ENCODE data around the gene BMP7.

Gene BMP7

GRCh38 chr20:57266291-57267157 lies at the start of gene BMP7:
Gene BMP7 (minus strand): TSS chr20:57266641. CDS start chr20:57266122, 519 bp downstream.
- DNase-seq = no peak

- no peak for DNase-seq
Observed at GRCh38 chr20:57315976-57316480, 49.6 kb upstream of the BMP7 start.

- no peak for DNase-seq
Observed at GRCh38 chr20:57315083-57315975, 48.9 kb upstream of the BMP7 start.

DNA sequence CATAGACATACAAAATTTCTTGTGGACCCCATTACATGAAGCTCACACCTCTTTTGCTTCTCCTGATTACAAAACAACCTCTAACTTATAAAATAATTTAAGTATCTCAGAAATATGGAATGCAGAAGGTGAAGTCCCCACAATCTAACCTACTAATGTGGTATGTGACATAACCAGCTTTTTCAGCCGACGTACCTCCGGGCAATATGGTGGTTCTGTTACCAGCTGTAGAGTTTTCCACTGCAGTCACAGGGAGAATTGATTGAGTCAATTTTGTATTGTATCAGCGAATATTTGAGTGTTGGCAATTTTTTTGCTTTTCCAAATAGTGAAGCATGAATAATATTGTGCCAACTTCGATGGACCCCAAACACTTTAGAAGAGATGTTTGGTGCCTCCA lies 47.5 kb upstream of the BMP7 start:
- DNase-seq = no peak

GRCh38 chr20:57313230-57313629 lies 46.8 kb upstream of the BMP7 start:
- no peak for DNase-seq

- no peak for DNase-seq
Observed at GRCh38 chr20:57312138-57312537, 45.7 kb upstream of the BMP7 start.

GRCh38 chr20:57310821-57311514 lies 44.5 kb upstream of the BMP7 start:
- no peak for DNase-seq

DNA sequence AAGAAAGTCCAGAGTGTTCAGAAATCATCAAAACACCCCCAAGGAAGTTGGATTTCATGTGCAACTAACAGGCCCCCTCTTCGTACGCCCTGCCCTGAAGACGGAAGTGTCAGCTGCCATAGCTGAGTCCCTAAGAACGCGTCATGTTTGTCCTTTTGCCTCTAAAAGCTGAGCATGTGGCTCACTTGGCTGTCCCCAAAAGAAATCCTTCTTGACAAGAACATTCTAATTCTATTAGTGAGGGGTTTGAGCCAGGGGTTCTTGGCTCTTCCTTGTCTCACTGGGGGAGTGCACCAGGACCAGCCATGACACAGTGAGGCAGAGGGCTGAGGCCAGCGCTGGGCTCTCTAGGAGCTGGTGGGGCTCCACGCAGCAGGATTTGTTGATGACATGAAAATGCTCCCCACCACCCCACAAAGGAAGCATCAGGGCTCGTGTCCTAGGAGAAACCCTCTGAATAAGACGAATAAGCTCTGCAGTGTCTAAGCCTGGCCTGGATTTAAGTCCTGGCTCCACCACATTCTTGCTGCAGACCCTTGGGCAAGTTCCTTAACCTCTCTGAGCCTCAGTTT lies 43.2 kb upstream of the BMP7 start:
- DNase-seq = no peak

GRCh38 chr20:57308451-57309271 lies 42.2 kb upstream of the BMP7 start:
- DNase-seq = no peak

GRCh38 chr20:57306747-57307146 lies 40.3 kb upstream of the BMP7 start:
- DNase-seq = no peak

DNA sequence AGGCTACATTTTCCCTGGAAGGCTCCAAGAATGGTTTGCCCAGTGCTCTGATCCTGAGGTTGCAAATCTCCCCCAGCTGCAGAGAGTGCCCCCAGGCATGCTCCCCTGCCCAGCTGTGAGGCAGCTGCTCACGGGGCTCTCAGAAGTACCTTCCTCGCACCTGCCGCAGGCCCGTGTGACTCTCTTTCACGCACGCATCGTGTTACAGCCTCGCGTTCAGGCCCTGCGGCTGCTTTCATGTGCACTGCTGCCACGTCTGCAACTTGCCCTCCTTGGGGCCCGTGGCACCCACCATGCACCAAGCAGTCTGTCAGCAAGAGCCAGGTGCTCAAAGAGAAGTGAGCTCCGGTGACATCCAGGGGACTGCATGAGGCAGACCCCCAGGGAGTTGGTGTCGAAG lies 34.6 kb upstream of the BMP7 start:
- no peak for DNase-seq

GRCh38 chr20:57298457-57298856 lies 32.0 kb upstream of the BMP7 start:
- no peak for DNase-seq

DNA sequence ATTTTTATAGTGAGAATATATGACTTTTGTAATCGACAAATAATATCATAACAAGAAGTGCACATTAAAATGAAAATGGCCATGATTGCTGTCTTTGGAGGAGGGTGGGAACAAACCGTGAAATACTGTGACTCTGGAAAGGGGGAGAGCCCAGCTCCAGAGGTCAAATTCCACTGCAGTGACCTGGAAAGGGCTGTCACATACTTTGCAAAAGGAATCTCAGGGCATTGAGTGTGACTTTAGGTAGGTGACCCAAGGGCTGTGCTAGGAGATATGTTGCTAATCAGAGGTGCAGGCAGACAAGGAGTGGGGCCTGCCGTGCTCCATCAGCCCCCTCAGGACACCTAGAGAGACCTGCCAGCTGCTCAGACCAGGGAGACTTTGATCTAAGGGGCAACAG lies 28.1 kb upstream of the BMP7 start:
- no peak for DNase-seq

DNA sequence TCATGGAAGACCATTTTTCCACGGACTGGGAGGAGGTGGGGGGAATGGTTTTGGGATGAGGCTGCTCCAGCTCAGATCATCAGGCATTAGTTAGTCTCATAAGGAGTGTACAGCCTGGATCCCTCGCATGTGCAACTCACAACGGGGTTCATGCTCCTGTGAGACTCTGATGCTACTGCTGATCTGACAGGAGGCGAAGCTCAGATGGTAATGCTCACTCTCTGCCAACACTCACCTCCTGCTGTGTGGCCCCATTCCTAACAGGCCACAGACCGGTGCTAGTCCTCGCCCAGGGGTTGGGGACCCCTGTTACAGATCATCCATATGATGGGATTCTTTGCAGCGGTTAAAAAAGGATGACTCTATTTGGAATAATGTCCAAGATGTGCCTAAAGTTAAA lies 27.6 kb upstream of the BMP7 start:
- DNase-seq = no peak

DNA sequence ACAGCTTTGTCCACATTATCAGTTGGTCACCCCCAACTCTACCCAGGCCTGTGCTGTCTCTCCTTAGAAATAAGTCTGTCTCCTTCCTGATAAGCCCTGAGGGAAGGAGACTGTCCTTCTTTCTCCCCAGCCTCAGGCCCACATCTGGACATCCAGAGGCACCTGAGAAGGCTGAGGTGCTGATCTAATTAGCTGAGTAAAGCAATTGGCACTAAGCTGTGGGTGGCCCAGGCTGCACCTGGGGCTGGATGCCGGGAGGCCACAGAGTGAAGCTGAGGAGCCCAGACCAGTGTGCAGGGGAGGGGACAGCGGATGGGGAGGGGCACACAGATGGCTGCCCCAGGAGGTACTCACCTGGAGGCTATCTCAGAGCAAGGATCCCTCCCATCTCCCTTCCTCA lies 26.2 kb upstream of the BMP7 start:
- DNase-seq = no peak

DNA sequence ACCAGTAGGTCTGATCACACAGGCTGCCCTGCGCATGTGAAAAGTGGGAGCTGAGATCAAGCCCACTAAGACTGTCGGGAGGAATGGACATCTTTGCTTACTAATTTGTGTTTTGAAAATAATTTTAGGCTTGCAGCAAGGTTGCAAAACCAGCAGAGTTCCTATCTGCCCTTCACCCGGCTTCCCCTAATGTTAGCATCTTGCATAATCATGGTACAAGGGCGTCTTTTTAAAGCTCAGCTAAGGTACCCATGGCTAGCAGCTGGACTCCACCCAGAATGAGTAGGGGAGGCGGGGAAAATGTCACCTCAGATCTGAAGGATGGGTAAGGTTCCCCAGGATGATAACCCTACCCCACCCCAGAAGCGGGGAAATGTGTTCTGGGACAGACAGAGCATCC lies 25.3 kb upstream of the BMP7 start:
- DNase-seq = no peak

GRCh38 chr20:57291003-57291402 lies 24.6 kb upstream of the BMP7 start:
- no peak for DNase-seq

DNA sequence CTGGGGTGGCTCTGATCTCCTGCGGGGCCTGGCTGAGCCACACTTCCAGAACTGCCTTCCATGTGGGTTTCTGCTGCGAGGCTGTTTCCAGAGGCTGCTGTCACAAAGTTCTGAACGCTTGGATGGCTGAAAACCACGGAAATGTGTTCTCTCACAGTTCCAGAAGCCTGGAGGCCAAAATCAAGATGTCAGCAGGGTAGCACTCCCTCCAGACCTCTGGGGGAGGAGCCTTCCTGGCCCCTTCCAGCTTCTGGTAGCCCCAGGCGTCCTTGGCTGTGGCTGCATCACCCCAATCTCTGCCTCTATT lies 23.7 kb upstream of the BMP7 start:
- DNase-seq = no peak

- no peak for DNase-seq
Observed at GRCh38 chr20:57289391-57290177, 23.1 kb upstream of the BMP7 start.

GRCh38 chr20:57288651-57289277 lies 22.3 kb upstream of the BMP7 start:
- no peak for DNase-seq

- DNase-seq = no peak
Observed at GRCh38 chr20:57287901-57288300, 21.5 kb upstream of the BMP7 start.

All from Kasumi-1 (cell line).